Fibroblast of skin of right quadriceps (primary cell): ENCODE results near the gene MMGT1.
"Not testable (repeated sequence)": the region's sequence is repeated elsewhere in the genome, so short reads cannot be mapped to it uniquely, and the experiment has no call there.

Experiments used
- DNase-seq: peaks from one replicate; pipeline ENCODE4 v3.0.0-alpha.2; 2013

The MMGT1 gene

GRCh38 chrX:135920516-135920915 lies 53.3 kb downstream of the MMGT1 start:
- DNase-seq: not testable (repeated sequence)

GRCh38 chrX:135914404-135914803 lies 59.4 kb downstream of the MMGT1 start:
- no peak for DNase-seq
